Keratinocyte (primary cell): ENCODE measurements around the gene TAGLN. TPM values are rescaled to one million over a fixed set of nuclear protein-coding genes. Genes with fewer than 3 reads are reported as not detected.

Experiments used
- DNase-seq: peaks from one replicate; pipeline ENCODE4 v3.0.0-alpha.2; 2011; ENCODE audit warnings: low read depth, missing footprints, low spot score
- FAIRE-seq: peaks from 2 replicates; lab custom pipeline; 2011; peaks lifted over from hg19 to GRCh38; lab: Jason Lieb, UNC
- H2AFZ ChIP-seq: 2 replicates; pipeline ENCODE4 v1.6.0; 2012; ENCODE audit warnings: low read length, control low read depth, inconsistent platforms; ENCODE audit not compliant: control insufficient read depth
- H3K27ac ChIP-seq: 2 replicates; pipeline ENCODE4 v1.5.1; 2011; ENCODE audit warnings: low read length; ENCODE audit not compliant: control insufficient read depth, insufficient read depth
- H3K27me3 ChIP-seq: 3 replicates; pipeline ENCODE4 v1.6.0; 2011; ENCODE audit warnings: low read length; ENCODE audit not compliant: control insufficient read depth, insufficient read depth; ENCODE audit errors: extremely low read depth
- H3K36me3 ChIP-seq, 2 experiments: 2 replicates in 1 of 2; 3 replicates in 1 of 2; pipeline ENCODE4 v1.5.1; 2011; ENCODE audit warnings: low read length in 2 of 2, mild to moderate bottlenecking in 1 of 2; ENCODE audit not compliant: control insufficient read depth in 2 of 2, insufficient read depth in 2 of 2; ENCODE audit errors: extremely low read depth in 1 of 2
- H3K4me1 ChIP-seq: 3 replicates; pipeline ENCODE4 v1.5.1; 2011; ENCODE audit warnings: low read length; ENCODE audit not compliant: control insufficient read depth, insufficient read depth; ENCODE audit errors: extremely low read depth
- H3K4me2 ChIP-seq: 3 replicates; pipeline ENCODE4 v1.6.0; 2011; ENCODE audit warnings: low read depth, low read length; ENCODE audit not compliant: control insufficient read depth, insufficient read depth; ENCODE audit errors: extremely low read depth
- H3K4me3 ChIP-seq, 3 experiments: fragments of 200-600 bp in 1 of 3; sonication (generic) in 1 of 3; 2 replicates in 2 of 3; 3 replicates in 1 of 3; pipeline ENCODE4 v1.5.1; 2011 to 2016; ENCODE audit warnings: low read length in 3 of 3, mild to moderate bottlenecking in 3 of 3, control low read depth in 2 of 3, inconsistent platforms in 1 of 3, low read depth in 1 of 3, mixed read lengths in 1 of 3, mixed run types in 1 of 3, moderate library complexity in 1 of 3; ENCODE audit not compliant: control insufficient read depth in 2 of 3, insufficient read depth in 2 of 3; ENCODE audit errors: extremely low read depth in 1 of 3
- H3K79me2 ChIP-seq: 2 replicates; pipeline ENCODE4 v1.6.0; 2012; ENCODE audit warnings: low read length; ENCODE audit not compliant: control insufficient read depth, insufficient read depth
- H3K9ac ChIP-seq: 3 replicates; pipeline ENCODE4 v1.6.0; 2011; ENCODE audit warnings: low read length; ENCODE audit not compliant: control insufficient read depth, insufficient read depth; ENCODE audit errors: extremely low read depth
- H3K9me1 ChIP-seq: 3 replicates; pipeline ENCODE4 v1.6.0; 2011; ENCODE audit warnings: low read length; ENCODE audit not compliant: control insufficient read depth, insufficient read depth; ENCODE audit errors: extremely low read depth
- H3K9me3 ChIP-seq: 2 replicates; pipeline ENCODE4 v1.5.1; 2012; ENCODE audit warnings: low read depth, low read length; ENCODE audit not compliant: control insufficient read depth
- H4K20me1 ChIP-seq: 3 replicates; pipeline ENCODE4 v1.6.0; 2011; ENCODE audit warnings: low read length; ENCODE audit not compliant: control insufficient read depth, insufficient read depth; ENCODE audit errors: extremely low read depth
- EZH2 ChIP-seq: IDR thresholded peaks from one replicate; pipeline ENCODE4 v1.6.1; 2012; ENCODE audit warnings: inconsistent platforms, mild to moderate bottlenecking, low read length, moderate library complexity
- dilution Hi-C: fragments of 300-500 bp; cut with MboI; formaldehyde crosslinking; loops from one replicate; pipeline ENCODE4 v1.7.0; 2020; ENCODE audit warnings: low sequenced_read_pairs; ENCODE audit not compliant: extremely low pct_ligation_motif_present
- polyA plus RNA-seq, 5 experiments: library from polyadenylated mRNA; depleted of rRNA in 3 of 5; stranded (reverse) in 3 of 5; stranded (forward) in 1 of 5; unstranded in 1 of 5; fragments of >200 nt; gene quantifications; 1 replicate in 1 of 5; 2 replicates in 3 of 5; 3 replicates in 1 of 5; pipeline versions ENCODE4 v1.2.1 to v1.2.3, GENCODE V29; 2011 to 2012; ENCODE audit warnings: missing spikeins in 2 of 5, low read depth in 1 of 5, low replicate concordance in 1 of 5
- TF ChIP-seq, protein P1 (sequence below), 3 experiments: IDR thresholded peaks in 1 of 3; conservative IDR thresholded peaks in 1 of 3; optimal IDR thresholded peaks in 1 of 3; 2 replicates in 2 of 3; 3 replicates in 1 of 3; pipeline versions ENCODE3 to v1.5.1; 2011; ENCODE audit warnings: low read length in 3 of 3, mild to moderate bottlenecking in 3 of 3, moderate library complexity in 2 of 3, control low read depth in 1 of 3, inconsistent platforms in 1 of 3; ENCODE audit not compliant: insufficient read depth in 2 of 3; ENCODE audit errors: extremely low read depth in 1 of 3

TAGLN gene
- polyA plus RNA-seq, 1 donor (not counting 4 experiments of a cell fraction or from before 2014, with no cell fraction given) = 26.6 TPM

DNA sequence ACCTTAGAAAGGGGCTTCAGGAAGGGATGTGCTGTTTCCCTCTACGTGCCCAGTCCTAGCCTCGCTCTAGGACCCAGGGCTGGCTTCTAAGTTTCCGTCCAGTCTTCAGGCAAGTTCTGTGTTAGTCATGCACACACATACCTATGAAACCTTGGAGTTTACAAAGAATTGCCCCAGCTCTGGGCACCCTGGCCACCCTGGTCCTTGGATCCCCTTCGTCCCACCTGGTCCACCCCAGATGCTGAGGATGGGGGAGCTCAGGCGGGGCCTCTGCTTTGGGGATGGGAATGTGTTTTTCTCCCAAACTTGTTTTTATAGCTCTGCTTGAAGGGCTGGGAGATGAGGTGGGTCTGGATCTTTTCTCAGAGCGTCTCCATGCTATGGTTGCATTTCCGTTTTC is 2.2 kb upstream of the TAGLN start:
- no peaks in the 10 kb centered on the region for H3K9me1 ChIP-seq
- H3K79me2 ChIP-seq = no peaks in the 10 kb centered on the region
- no peak overlapping the region for H2AFZ ChIP-seq
- no peaks in the 10 kb centered on the region for H4K20me1 ChIP-seq
- peaks cover 0 to 6% of the 10 kb centered on the region in 2 experiments for H3K36me3 ChIP-seq
- no peak overlapping the region for H3K9ac ChIP-seq
- FAIRE-seq (no peak), DNase-seq (no peak)
- TF ChIP-seq, protein P1, sequence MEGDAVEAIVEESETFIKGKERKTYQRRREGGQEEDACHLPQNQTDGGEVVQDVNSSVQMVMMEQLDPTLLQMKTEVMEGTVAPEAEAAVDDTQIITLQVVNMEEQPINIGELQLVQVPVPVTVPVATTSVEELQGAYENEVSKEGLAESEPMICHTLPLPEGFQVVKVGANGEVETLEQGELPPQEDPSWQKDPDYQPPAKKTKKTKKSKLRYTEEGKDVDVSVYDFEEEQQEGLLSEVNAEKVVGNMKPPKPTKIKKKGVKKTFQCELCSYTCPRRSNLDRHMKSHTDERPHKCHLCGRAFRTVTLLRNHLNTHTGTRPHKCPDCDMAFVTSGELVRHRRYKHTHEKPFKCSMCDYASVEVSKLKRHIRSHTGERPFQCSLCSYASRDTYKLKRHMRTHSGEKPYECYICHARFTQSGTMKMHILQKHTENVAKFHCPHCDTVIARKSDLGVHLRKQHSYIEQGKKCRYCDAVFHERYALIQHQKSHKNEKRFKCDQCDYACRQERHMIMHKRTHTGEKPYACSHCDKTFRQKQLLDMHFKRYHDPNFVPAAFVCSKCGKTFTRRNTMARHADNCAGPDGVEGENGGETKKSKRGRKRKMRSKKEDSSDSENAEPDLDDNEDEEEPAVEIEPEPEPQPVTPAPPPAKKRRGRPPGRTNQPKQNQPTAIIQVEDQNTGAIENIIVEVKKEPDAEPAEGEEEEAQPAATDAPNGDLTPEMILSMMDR (optimal IDR thresholded peaks at IDR 0.05 in 1 of 3, IDR thresholded peaks at IDR 0.05 in 1 of 3, conservative IDR thresholded peaks at IDR 0.05 in 1 of 3; ENCODE audit: extremely low read depth in 1 of 3, insufficient read depth in 2 of 3, low read length in 3 of 3) = no peak
- TF ChIP-seq EZH2 = no peak
- peaks cover 15% of the 10 kb centered on the region for H3K4me1 ChIP-seq
- H3K9me3 ChIP-seq = no peaks in the 10 kb centered on the region
- H3K4me2 ChIP-seq = no peak overlapping the region
- no peaks in the 10 kb centered on the region for H3K27me3 ChIP-seq
- H3K27ac ChIP-seq = no peak overlapping the region
- H3K4me3 ChIP-seq = no peak overlapping the region
- dilution Hi-C loops = no loop called here

DNA sequence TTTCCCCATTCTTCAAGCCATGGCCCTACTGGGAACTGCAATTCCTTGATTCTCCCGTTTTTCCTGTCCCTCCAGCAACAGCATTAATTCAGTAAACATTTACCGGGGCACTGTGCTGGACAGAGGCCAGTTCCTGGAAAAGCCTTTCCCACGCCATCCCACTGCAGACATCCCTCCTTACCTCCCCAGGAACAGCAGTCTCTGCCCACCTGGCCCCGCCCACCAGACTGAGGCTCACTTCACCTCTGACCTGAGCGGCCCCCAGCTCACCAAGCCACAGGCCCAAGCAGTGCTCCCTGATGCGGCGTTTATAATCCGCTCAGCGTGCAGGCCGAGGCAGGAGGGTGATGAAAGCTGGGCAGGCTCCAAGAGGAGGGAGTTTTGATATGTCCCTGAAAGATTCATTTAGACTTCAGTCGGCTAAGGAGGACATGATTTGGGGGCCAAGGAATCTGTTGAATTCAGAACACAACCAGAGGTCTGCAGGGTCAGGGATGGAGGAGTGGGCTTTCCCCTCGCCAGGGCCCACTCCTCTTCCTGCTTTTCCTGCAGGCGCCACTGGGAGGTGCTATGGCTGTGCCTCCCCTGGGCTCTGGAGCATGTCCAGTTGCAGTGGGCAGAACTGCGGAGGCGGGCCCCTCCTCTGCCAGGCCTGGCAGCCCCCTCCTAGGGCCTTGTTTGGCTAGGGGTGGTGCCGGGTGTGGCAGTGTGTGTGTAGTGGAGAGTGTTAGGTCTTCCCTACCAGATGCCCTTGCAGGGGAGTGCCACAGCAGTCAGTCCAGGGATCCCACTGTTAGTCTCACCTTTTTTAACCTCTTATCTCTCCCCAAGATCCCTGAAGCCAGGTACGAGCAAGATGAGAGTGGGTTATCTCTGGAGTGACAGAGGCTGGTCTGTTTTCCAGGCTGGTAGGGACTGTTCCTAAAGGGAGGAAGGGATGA is 1.4 kb upstream of the TAGLN start:
- DNase-seq (no peak), FAIRE-seq (no peak)
- dilution Hi-C loops = no loop called here
- H3K36me3 ChIP-seq = peaks cover 0 to 5% of the 10 kb centered on the region in 2 experiments
- H3K27me3 ChIP-seq = no peaks in the 10 kb centered on the region
- H3K9me3 ChIP-seq = no peaks in the 10 kb centered on the region
- no peak overlapping the region for H2AFZ ChIP-seq
- no peak overlapping the region for H3K9ac ChIP-seq
- TF ChIP-seq, protein P1 (optimal IDR thresholded peaks at IDR 0.05 in 1 of 3, IDR thresholded peaks at IDR 0.05 in 1 of 3, conservative IDR thresholded peaks at IDR 0.05 in 1 of 3; ENCODE audit: extremely low read depth in 1 of 3, insufficient read depth in 2 of 3, low read length in 3 of 3) = peak; percentile 40 to 62 (median 50)
- no peak for TF ChIP-seq EZH2
- no peak overlapping the region for H3K27ac ChIP-seq
- no peaks in the 10 kb centered on the region for H3K9me1 ChIP-seq
- peaks cover 11% of the 10 kb centered on the region for H3K4me1 ChIP-seq
- no peaks in the 10 kb centered on the region for H4K20me1 ChIP-seq
- H3K4me2 ChIP-seq = no peak overlapping the region
- H3K79me2 ChIP-seq = no peaks in the 10 kb centered on the region
- no peak overlapping the region for H3K4me3 ChIP-seq
